HEK293 (cell line): ENCODE measurements around the gene CREB3L1.

Experiments used
- CTCF ChIA-PET: fragments of 350-600 bp; formaldehyde crosslinking; extraction: SDS; loops from one replicate; lab custom pipeline; 2021; ENCODE audit warnings: antibody characterized with exemption; lab: Yijun Ruan, JAX
- POLR2A ChIA-PET: fragments of 300-600 bp; formaldehyde crosslinking; extraction: SDS; loops from one replicate; lab custom pipeline; 2020; ENCODE audit warnings: antibody characterized with exemption, inconsistent platforms; lab: Yijun Ruan, JAX
- H3K27ac ChIP-seq: fragments of 200-500 bp; sonication (Bioruptor generic); 2 replicates; pipeline ENCODE4 v1.5.1; 2014; ENCODE audit warnings: low read depth, low read length, control low read depth, inconsistent platforms; ENCODE audit errors: extremely low read depth
- H3K36me3 ChIP-seq, 2 experiments: fragments of 200-500 bp in 1 of 2; sonication (Bioruptor generic) in 1 of 2; 1 replicate in 1 of 2; 2 replicates in 1 of 2; pipeline ENCODE4 v1.5.1; 2014 to 2017; ENCODE audit warnings: inconsistent platforms in 2 of 2, low read length in 2 of 2; ENCODE audit not compliant: control insufficient read depth in 2 of 2, insufficient read depth in 1 of 2
- H3K4me1 ChIP-seq: fragments of 200-500 bp; sonication (Bioruptor generic); 2 replicates; pipeline ENCODE4 v1.5.1; 2014; ENCODE audit warnings: mild to moderate bottlenecking, low read length, inconsistent platforms; ENCODE audit not compliant: control insufficient read depth, insufficient read depth
- H3K4me3 ChIP-seq: 2 replicates; pipeline ENCODE4 v1.5.1; 2011; ENCODE audit warnings: low read depth, mild to moderate bottlenecking, control low read depth, low read length, moderate library complexity
- H3K9me3 ChIP-seq: fragments of 200-500 bp; sonication (Bioruptor generic); 2 replicates; pipeline ENCODE4 v1.5.1; 2014; ENCODE audit warnings: low read depth, low read length, inconsistent platforms; ENCODE audit not compliant: control insufficient read depth, insufficient read depth
- GLIS1 ChIP-seq: fragments of 450-650 bp; formaldehyde crosslinking; IDR thresholded peaks from 2 replicates; pipeline ENCODE4 v1.5.1; 2016; ENCODE audit warnings: missing biosample characterization, missing genetic modification characterization
- GLIS2 ChIP-seq: fragments of 450-650 bp; formaldehyde crosslinking; IDR thresholded peaks from 2 replicates; pipeline ENCODE4 v1.5.1; 2016; ENCODE audit warnings: missing biosample characterization, missing genetic modification characterization
- KLF1 ChIP-seq: fragments of 450-650 bp; formaldehyde crosslinking; IDR thresholded peaks from 2 replicates; pipeline ENCODE4 v1.5.1; 2016; ENCODE audit warnings: missing biosample characterization, missing genetic modification characterization
- KLF8 ChIP-seq: fragments of 450-650 bp; formaldehyde crosslinking; IDR thresholded peaks from 2 replicates; pipeline ENCODE4 v1.5.1; 2016; ENCODE audit warnings: missing biosample characterization, missing genetic modification characterization
- PRDM10 ChIP-seq: fragments of 450-650 bp; formaldehyde crosslinking; IDR thresholded peaks from 2 replicates; pipeline ENCODE4 v1.5.1; 2016; ENCODE audit warnings: missing biosample characterization, missing genetic modification characterization
- SP3 ChIP-seq: fragments of 450-650 bp; formaldehyde crosslinking; IDR thresholded peaks from 2 replicates; pipeline ENCODE4 v1.5.1; 2016; ENCODE audit warnings: missing biosample characterization, missing genetic modification characterization
- WT1 ChIP-seq: fragments of 450-650 bp; formaldehyde crosslinking; IDR thresholded peaks from 2 replicates; pipeline ENCODE4 v1.5.1; 2016; ENCODE audit warnings: missing biosample characterization, missing genetic modification characterization
- ZBTB17 ChIP-seq: fragments of 450-650 bp; formaldehyde crosslinking; IDR thresholded peaks from 2 replicates; pipeline ENCODE4 v1.5.1; 2016; ENCODE audit warnings: missing biosample characterization, missing genetic modification characterization
- ZBTB26 ChIP-seq: fragments of 450-650 bp; formaldehyde crosslinking; optimal IDR thresholded peaks from 2 replicates; pipeline ENCODE3; 2016; ENCODE audit warnings: missing biosample characterization, mild to moderate bottlenecking, missing genetic modification characterization
- ZIC2 ChIP-seq: fragments of 450-650 bp; formaldehyde crosslinking; IDR thresholded peaks from 2 replicates; pipeline ENCODE4 v1.5.1; 2016; ENCODE audit warnings: missing biosample characterization, missing genetic modification characterization
- ZNF10 ChIP-seq: fragments of 450-650 bp; formaldehyde crosslinking; IDR thresholded peaks from 2 replicates; pipeline ENCODE4 v1.5.1; 2017; ENCODE audit warnings: missing biosample characterization, missing genetic modification characterization
- ZNF133 ChIP-seq: fragments of 450-650 bp; formaldehyde crosslinking; IDR thresholded peaks from 2 replicates; pipeline ENCODE4 v1.5.1; 2016; ENCODE audit warnings: missing biosample characterization, missing genetic modification characterization
- ZNF335 ChIP-seq: fragments of 450-650 bp; formaldehyde crosslinking; conservative IDR thresholded peaks from 2 replicates; pipeline ENCODE4 v1.5.1; 2016; ENCODE audit warnings: missing biosample characterization, missing genetic modification characterization
- ZNF423 ChIP-seq: fragments of 450-650 bp; formaldehyde crosslinking; IDR thresholded peaks from 2 replicates; pipeline ENCODE4 v1.5.1; 2016; ENCODE audit warnings: missing biosample characterization, missing genetic modification characterization
- ZNF600 ChIP-seq: fragments of 450-650 bp; formaldehyde crosslinking; IDR thresholded peaks from 2 replicates; pipeline ENCODE4 v1.5.1; 2016; ENCODE audit warnings: missing biosample characterization, missing genetic modification characterization
- ZSCAN30 ChIP-seq: fragments of 450-650 bp; IDR thresholded peaks from 2 replicates; pipeline ENCODE4 v1.5.1; 2018; ENCODE audit warnings: missing biosample characterization, mild to moderate bottlenecking, missing genetic modification characterization, moderate library complexity

Gene CREB3L1

GRCh38 chr11:46272816-46273427, 4.5 kb upstream of the CREB3L1 start:
- Histone ChIP-seq H3K36me3 (no peaks in the 10 kb centered on the region), H3K27ac (no peak overlapping the region), H3K9me3 (no peaks in the 10 kb centered on the region), H3K4me3 (no peak overlapping the region)
- POLR2A ChIA-PET, result interaction anchor here (1.0 to 1.4 kb wide), 2 partner anchors 24 to 30 kb away, joined by 3 read pairs; no protein-coding TSS in a partner anchor
- no peak for TF ChIP-seq WT1 (tag by site-specific recombination)
- peak; percentile 74 for TF ChIP-seq ZNF335 (tag by site-specific recombination)
- peak; percentile 94 for TF ChIP-seq PRDM10
- TF ChIP-seq SP3 (tag by site-specific recombination), result 0 out of 2 replicates have a peak, but pooled peaks have one; percentile 17
- TF ChIP-seq ZNF600, result peak; percentile 39; the same call in 1 of the 2 replicates
- 0 out of 2 replicates have a peak, but pooled peaks have one; percentile 28 for TF ChIP-seq ZSCAN30
- no peak for TF ChIP-seq ZBTB26
- TF ChIP-seq ZBTB17 (tag by site-specific recombination), result peak; percentile 34; the same call in 1 of the 2 replicates
- TF ChIP-seq KLF1 (tag by site-specific recombination), result 0 out of 2 replicates have a peak, but pooled peaks have one; percentile 41
- TF ChIP-seq ZNF10 (tag by site-specific recombination), result peak; percentile 16; the same call in 1 of the 2 replicates
- no peak for TF ChIP-seq ZNF133
- TF ChIP-seq, all 188 proteins: peak for 8
- CTCF ChIA-PET, result interaction anchor here (0.7 to 3.2 kb wide), 5 partner anchors 22 to 139 kb away, joined by 3 to 15 read pairs (median 3); no protein-coding TSS in a partner anchor
- H3K4me1 ChIP-seq, result no peaks in the 10 kb centered on the region; the same call in 1 of the 2 replicates

GRCh38 chr11:46273511-46274205, 3.8 kb upstream of the CREB3L1 start:
- POLR2A ChIA-PET, result interaction anchor here (1.0 to 1.4 kb wide), 2 partner anchors 24 to 30 kb away, joined by 3 read pairs; no protein-coding TSS in a partner anchor
- Histone ChIP-seq H3K4me3 (no peak overlapping the region), H3K27ac (no peak overlapping the region), H3K9me3 (no peaks in the 10 kb centered on the region), H3K4me1 (no peaks in the 10 kb centered on the region; the same call in 1 of the 2 replicates), H3K36me3 (no peaks in the 10 kb centered on the region)
- TF ChIP-seq ZIC2, result peak; percentile 82
- TF ChIP-seq GLIS2 (tag by site-specific recombination), result no peak
- peak; percentile 74 for TF ChIP-seq ZNF423
- no peak for TF ChIP-seq KLF8 (tag by site-specific recombination)
- peak; percentile 91 for TF ChIP-seq GLIS1 (tag by site-specific recombination)
- CTCF ChIA-PET, result interaction anchor here (0.5 to 3.2 kb wide), 6 partner anchors 23 to 139 kb away, joined by 3 to 15 read pairs (median 4); no protein-coding TSS in a partner anchor
